ENCODE results near the gene TEAD2.

TEAD2 gene

DNA sequence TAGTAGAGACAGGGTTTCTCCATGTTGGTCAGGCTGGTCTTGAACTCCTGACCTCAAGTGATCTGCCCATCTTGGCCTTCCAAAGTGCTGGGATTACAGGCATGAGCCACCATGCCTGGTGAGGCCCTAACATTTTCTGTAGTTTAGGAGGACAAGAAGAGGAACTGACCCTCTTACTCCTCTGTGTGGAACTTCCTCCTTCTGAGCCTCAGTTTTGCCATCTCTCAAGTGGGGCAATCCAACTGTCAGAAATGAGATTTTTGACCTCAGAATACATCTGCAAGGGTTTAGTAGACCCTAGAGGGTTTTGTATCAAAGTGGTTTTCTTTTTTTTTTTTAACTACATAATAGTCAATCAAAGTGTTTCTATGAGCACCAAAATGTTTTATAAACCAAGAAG is 3.9 kb upstream of the TEAD2 start:
- ATAC-seq: no peak
- no peak for TF ChIP-seq ZNF70 (CRISPR knock-in tag; IDR thresholded peaks at IDR 0.05)
- TF ChIP-seq, protein P1, sequence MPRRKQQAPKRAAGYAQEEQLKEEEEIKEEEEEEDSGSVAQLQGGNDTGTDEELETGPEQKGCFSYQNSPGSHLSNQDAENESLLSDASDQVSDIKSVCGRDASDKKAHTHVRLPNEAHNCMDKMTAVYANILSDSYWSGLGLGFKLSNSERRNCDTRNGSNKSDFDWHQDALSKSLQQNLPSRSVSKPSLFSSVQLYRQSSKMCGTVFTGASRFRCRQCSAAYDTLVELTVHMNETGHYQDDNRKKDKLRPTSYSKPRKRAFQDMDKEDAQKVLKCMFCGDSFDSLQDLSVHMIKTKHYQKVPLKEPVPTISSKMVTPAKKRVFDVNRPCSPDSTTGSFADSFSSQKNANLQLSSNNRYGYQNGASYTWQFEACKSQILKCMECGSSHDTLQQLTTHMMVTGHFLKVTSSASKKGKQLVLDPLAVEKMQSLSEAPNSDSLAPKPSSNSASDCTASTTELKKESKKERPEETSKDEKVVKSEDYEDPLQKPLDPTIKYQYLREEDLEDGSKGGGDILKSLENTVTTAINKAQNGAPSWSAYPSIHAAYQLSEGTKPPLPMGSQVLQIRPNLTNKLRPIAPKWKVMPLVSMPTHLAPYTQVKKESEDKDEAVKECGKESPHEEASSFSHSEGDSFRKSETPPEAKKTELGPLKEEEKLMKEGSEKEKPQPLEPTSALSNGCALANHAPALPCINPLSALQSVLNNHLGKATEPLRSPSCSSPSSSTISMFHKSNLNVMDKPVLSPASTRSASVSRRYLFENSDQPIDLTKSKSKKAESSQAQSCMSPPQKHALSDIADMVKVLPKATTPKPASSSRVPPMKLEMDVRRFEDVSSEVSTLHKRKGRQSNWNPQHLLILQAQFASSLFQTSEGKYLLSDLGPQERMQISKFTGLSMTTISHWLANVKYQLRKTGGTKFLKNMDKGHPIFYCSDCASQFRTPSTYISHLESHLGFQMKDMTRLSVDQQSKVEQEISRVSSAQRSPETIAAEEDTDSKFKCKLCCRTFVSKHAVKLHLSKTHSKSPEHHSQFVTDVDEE (CRISPR knock-in tag; IDR thresholded peaks at IDR 0.05): no peak

DNA sequence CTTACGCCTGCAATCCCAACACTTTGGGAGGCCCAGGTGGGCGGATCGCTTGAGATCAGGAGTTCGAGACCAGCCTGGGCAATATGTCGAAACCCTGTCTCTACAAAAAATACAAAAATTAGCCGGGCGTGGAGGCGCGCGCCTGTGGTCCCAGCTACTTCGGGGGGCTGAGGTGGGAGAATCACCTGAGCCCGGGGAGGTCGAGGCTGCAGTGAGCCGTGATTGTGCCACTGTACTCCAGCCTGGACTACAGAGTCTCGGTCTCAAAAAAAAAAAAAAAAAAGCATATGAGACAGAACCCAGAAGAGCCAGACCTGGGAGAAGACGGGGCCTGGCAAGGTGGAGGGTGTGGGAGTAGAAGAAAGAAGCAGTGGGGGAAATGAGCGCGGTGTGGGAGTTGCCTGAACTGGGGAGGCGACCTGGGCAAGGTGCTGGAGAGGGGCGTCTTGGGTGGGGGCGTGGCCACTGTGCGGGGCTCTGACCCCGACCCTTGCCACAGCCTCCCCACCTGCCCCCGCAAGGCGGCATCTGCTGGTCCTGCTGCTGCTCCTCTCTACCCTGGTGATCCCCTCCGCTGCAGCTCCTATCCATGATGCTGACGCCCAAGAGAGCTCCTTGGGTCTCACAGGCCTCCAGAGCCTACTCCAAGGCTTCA is 2.0 kb upstream of the TEAD2 start:
- ATAC-seq: no peak
- no peak for TF ChIP-seq ESRRG (CRISPR knock-in tag; IDR thresholded peaks at IDR 0.05)
- no peak for TF ChIP-seq GLIS3 (CRISPR knock-in tag; IDR thresholded peaks at IDR 0.05)
- TF ChIP-seq, protein P2, sequence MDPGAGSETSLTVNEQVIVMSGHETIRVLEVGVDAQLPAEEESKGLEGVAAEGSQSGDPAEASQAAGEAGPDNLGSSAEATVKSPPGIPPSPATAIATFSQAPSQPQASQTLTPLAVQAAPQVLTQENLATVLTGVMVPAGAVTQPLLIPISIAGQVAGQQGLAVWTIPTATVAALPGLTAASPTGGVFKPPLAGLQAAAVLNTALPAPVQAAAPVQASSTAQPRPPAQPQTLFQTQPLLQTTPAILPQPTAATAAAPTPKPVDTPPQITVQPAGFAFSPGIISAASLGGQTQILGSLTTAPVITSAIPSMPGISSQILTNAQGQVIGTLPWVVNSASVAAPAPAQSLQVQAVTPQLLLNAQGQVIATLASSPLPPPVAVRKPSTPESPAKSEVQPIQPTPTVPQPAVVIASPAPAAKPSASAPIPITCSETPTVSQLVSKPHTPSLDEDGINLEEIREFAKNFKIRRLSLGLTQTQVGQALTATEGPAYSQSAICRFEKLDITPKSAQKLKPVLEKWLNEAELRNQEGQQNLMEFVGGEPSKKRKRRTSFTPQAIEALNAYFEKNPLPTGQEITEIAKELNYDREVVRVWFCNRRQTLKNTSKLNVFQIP (CRISPR knock-in tag; IDR thresholded peaks at IDR 0.05; ENCODE audit: borderline replicate concordance, low read depth): no peak
- no peak for TF ChIP-seq ZFP3 (CRISPR knock-in tag; IDR thresholded peaks at IDR 0.05)

DNA sequence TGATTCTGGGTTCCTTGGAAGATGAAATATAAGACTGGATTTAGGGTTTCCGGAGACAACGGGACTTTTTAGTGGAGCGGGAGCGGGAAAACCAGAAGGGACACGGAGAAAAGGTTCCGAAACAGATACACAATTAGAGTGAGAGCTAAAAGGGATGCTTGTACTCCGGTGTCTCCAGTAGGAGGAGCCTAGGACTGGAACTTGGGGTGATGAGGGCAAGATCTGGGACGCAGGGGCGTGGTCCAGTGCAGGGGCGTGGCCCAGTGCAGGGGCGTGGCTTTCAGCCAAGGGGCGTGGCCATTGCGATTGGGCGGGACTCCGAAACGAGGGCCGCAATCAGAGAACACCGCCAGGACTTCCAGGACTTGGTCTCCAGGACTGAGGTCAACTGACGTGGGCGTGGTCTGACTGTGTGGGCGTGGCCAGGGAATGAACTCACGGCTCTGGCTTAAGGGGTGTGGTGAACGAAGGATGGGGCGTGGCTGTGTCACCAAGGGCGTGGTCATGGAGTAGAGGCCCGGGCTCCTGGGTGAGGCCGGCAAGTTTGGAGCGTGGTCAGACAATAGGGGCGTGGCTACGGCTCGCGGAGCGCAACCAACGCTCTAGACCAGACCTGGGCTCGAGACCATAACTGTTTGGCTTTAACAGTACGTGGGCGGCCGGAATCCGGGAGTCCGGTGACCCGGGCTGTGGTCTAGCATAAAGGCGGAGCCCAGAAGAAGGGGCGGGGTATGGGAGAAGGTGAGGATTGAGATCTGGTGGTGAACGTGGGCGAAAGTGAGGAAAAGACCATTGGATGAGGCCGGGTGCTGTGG is 1.3 kb upstream of the TEAD2 start, which contains the start of gene DKKL1:
Gene DKKL1 (plus strand): TSS at position 610 of the 815 bp plus-strand sequence. CDS start 122 bp downstream, at position 732.
- TF ChIP-seq RARB (CRISPR knock-in tag; IDR thresholded peaks at IDR 0.05): no peak
- TF ChIP-seq, protein P3, sequence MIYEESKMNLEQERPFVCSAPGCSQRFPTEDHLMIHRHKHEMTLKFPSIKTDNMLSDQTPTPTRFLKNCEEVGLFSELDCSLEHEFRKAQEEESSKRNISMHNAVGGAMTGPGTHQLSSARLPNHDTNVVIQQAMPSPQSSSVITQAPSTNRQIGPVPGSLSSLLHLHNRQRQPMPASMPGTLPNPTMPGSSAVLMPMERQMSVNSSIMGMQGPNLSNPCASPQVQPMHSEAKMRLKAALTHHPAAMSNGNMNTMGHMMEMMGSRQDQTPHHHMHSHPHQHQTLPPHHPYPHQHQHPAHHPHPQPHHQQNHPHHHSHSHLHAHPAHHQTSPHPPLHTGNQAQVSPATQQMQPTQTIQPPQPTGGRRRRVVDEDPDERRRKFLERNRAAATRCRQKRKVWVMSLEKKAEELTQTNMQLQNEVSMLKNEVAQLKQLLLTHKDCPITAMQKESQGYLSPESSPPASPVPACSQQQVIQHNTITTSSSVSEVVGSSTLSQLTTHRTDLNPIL (CRISPR knock-in tag; IDR thresholded peaks at IDR 0.05; ENCODE audit: low read depth): no peak
- TF ChIP-seq BACH2 (CRISPR knock-in tag; IDR thresholded peaks at IDR 0.05; ENCODE audit: borderline replicate concordance): no peak
- TF ChIP-seq, protein P1 (CRISPR knock-in tag; IDR thresholded peaks at IDR 0.05): no peak
- no peak for TF ChIP-seq CSDC2 (CRISPR knock-in tag; IDR thresholded peaks at IDR 0.05)
- ATAC-seq: peak; percentile 84

DNA sequence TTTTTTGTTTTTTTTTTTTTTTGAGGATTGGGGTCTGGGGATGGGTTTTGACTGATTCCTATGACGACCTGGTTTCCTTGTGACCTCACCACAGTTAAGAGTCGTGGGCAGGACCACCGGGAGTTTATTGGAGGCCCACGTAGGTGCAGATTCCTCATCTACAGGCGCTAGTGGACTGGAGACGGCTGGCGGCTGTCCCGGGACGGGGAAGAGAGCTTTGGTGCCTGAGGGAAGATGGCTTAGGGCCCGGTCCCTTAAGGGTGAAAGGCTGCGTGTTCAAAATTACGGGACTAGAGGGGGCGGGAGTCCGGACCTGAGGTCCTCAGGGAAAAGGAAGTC is 682 bp upstream of the TEAD2 start:
- TF ChIP-seq ZFP3 (CRISPR knock-in tag; IDR thresholded peaks at IDR 0.05): no peak
- TF ChIP-seq, protein P4, sequence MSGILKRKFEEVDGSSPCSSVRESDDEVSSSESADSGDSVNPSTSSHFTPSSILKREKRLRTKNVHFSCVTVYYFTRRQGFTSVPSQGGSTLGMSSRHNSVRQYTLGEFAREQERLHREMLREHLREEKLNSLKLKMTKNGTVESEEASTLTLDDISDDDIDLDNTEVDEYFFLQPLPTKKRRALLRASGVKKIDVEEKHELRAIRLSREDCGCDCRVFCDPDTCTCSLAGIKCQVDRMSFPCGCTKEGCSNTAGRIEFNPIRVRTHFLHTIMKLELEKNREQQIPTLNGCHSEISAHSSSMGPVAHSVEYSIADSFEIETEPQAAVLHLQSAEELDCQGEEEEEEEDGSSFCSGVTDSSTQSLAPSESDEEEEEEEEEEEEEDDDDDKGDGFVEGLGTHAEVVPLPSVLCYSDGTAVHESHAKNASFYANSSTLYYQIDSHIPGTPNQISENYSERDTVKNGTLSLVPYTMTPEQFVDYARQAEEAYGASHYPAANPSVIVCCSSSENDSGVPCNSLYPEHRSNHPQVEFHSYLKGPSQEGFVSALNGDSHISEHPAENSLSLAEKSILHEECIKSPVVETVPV (CRISPR knock-in tag; IDR thresholded peaks at IDR 0.05): no peak
- TF ChIP-seq, protein P5, sequence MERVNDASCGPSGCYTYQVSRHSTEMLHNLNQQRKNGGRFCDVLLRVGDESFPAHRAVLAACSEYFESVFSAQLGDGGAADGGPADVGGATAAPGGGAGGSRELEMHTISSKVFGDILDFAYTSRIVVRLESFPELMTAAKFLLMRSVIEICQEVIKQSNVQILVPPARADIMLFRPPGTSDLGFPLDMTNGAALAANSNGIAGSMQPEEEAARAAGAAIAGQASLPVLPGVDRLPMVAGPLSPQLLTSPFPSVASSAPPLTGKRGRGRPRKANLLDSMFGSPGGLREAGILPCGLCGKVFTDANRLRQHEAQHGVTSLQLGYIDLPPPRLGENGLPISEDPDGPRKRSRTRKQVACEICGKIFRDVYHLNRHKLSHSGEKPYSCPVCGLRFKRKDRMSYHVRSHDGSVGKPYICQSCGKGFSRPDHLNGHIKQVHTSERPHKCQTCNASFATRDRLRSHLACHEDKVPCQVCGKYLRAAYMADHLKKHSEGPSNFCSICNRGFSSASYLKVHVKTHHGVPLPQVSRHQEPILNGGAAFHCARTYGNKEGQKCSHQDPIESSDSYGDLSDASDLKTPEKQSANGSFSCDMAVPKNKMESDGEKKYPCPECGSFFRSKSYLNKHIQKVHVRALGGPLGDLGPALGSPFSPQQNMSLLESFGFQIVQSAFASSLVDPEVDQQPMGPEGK (CRISPR knock-in tag; IDR thresholded peaks at IDR 0.05; ENCODE audit: borderline replicate concordance): no peak
- ATAC-seq: peak; percentile 18
